22Rv1 (cell line): ENCODE data around the gene DDIT4.

Experiments used
- CTCF ChIP-seq: fragments of 450-650 bp; IDR thresholded peaks from 2 replicates; pipeline ENCODE4 v1.5.1; 2017; ENCODE audit warnings: mild to moderate bottlenecking
- ZFX ChIP-seq: fragments of 450-650 bp; IDR thresholded peaks from 2 replicates; pipeline ENCODE4 v1.6.1; 2017; ENCODE audit warnings: antibody characterized with exemption, borderline replicate concordance

DNA sequence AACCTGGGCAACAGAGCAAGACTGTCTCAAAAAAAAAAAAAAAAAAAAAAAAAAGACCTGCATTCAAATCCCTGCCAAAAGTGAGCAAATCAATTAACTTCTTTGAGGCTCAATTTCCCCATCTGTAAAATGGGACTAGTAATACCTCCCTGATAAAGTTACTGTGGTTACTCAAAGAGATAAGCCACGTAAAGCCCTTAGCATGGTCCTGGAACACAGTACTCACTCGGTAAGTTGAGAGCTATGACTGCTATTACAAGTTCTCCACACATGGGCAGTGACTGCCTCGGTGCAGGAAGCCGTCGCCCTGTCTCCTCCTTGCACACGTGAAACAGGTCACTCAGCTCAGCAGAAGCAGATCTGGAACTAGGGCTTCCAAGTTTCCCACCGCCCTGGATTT is 37.9 kb downstream of the DDIT4 start:
- TF ChIP-seq CTCF (no peak), ZFX (no peak)
